Glutamatergic neuron (in vitro differentiated cells): ENCODE results near the gene NT5C2. TPM values are rescaled to one million over a fixed set of nuclear protein-coding genes. Genes with fewer than 3 reads are reported as not detected.
A peak's percentile ranks its signal among the peaks of the same experiment; 100 is the strongest.
"Not testable (repeated sequence)": the region's sequence is repeated elsewhere in the genome, so short reads cannot be mapped to it uniquely, and the experiment has no call there.

Experiments
- DNase-seq: peaks from one replicate; pipeline ENCODE4 v3.0.0; 2022
- H3K27ac Mint-ChIP-seq: one replicate; pipeline ENCODE4 v1.8.0; 2020; ENCODE audit warnings: mild to moderate bottlenecking, mixed read lengths, inconsistent platforms; ENCODE audit not compliant: unreplicated experiment
- H3K27me3 Mint-ChIP-seq: one replicate; pipeline ENCODE4 v1.8.0; 2020; ENCODE audit warnings: mild to moderate bottlenecking, moderate library complexity, mixed read lengths, inconsistent platforms; ENCODE audit not compliant: unreplicated experiment
- H3K36me3 Mint-ChIP-seq: one replicate; pipeline ENCODE4 v1.8.0; 2020; ENCODE audit warnings: mild to moderate bottlenecking, mixed read lengths, inconsistent platforms; ENCODE audit not compliant: unreplicated experiment
- H3K4me1 Mint-ChIP-seq: one replicate; pipeline ENCODE4 v1.8.0; 2020; ENCODE audit warnings: mild to moderate bottlenecking, low read depth, mixed read lengths, inconsistent platforms; ENCODE audit not compliant: unreplicated experiment
- H3K4me3 Mint-ChIP-seq: one replicate; pipeline ENCODE4 v1.8.0; 2020; ENCODE audit warnings: mild to moderate bottlenecking, mixed read lengths, inconsistent platforms; ENCODE audit not compliant: unreplicated experiment
- H3K9me3 Mint-ChIP-seq: one replicate; pipeline ENCODE4 v1.8.0; 2020; ENCODE audit warnings: mild to moderate bottlenecking, moderate library complexity, mixed read lengths, inconsistent platforms; ENCODE audit not compliant: unreplicated experiment
- CTCF ChIP-seq: fragments of 200-600 bp; sonication (generic); IDR thresholded peaks from one replicate; pipeline ENCODE4 v1.5.0; 2021; ENCODE audit not compliant: partially characterized antibody, unreplicated experiment
- total RNA-seq: library from RNA; stranded (reverse); fragmentation: NEBNext Ultra II Directional; extraction: Animal tissue kit (Norgen Biotek cat#: 25700); gene quantifications from one replicate; pipeline ENCODE4 v1.2.1, GENCODE V29; 2021; ENCODE audit not compliant: unreplicated experiment

Gene NT5C2
- total RNA-seq, 1 donor from 2014 or later = 68.5 TPM

GRCh38 chr10:103192451-103193106 lies 493 bp downstream of the NT5C2 start:
- Mint-ChIP-seq H3K27me3 (peaks cover 10% of the 10 kb centered on the region), H3K4me1 (peaks cover 9% of the 10 kb centered on the region), H3K4me3 (peak overlapping the region; percentile 98), H3K9me3 (peaks cover 2% of the 10 kb centered on the region), H3K36me3 (no peaks in the 10 kb centered on the region), H3K27ac (peak overlapping the region; percentile 95)
- TF ChIP-seq CTCF = no peak
- DNase-seq = peak; percentile 71

DNA sequence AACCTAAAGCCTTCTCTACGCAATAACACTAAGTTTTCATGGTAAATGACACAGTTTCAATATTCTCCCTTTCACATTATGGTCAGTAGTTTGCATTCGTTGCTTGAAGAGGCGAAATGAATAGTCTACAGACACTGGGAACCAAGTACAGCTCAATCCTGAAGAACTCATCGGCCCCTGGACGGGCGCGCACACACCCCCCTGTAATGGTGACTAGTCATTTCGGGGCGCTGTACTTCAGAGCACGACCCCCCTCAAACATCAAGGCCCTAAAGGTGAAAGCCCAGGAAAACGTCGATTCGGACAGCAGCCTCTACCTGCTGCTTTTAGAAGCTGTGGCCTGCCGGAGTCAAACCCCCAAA lies 1.0 kb downstream of the NT5C2 start:
- peaks cover 10% of the 10 kb centered on the region for H3K27me3 Mint-ChIP-seq
- peak overlapping the region; percentile 98 for H3K4me3 Mint-ChIP-seq
- peaks cover 2% of the 10 kb centered on the region for H3K9me3 Mint-ChIP-seq
- H3K27ac Mint-ChIP-seq = peak overlapping the region; percentile 95
- peaks cover 9% of the 10 kb centered on the region for H3K4me1 Mint-ChIP-seq
- no peaks in the 10 kb centered on the region for H3K36me3 Mint-ChIP-seq
- DNase-seq = no peak
- no peak for TF ChIP-seq CTCF

DNA sequence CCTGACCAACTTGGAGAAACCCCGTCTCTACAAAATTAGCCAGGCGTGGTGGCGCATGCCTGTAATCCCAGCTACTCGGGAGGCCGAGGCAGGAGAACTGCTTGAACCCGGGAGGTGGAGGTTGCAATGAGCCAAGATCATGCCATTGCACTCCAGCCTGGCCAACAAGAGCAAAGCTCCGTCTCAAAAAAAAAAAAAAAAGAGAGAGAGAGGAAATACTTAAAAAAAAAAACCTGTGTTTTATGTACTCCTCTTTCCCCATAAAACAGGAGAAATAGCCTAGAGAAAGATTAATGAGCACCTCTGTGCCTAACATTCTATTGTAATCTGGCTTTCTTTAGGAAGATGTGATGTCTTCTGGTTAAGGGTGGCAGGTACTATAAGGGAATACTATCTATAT lies 1.9 kb downstream of the NT5C2 start:
- not testable (repeated sequence) for H3K4me1 Mint-ChIP-seq, H3K9me3 Mint-ChIP-seq, DNase-seq, H3K36me3 Mint-ChIP-seq, H3K27ac Mint-ChIP-seq
- peaks cover 10% of the 10 kb centered on the region for H3K27me3 Mint-ChIP-seq
- peak overlapping the region; percentile 98 for H3K4me3 Mint-ChIP-seq

DNA sequence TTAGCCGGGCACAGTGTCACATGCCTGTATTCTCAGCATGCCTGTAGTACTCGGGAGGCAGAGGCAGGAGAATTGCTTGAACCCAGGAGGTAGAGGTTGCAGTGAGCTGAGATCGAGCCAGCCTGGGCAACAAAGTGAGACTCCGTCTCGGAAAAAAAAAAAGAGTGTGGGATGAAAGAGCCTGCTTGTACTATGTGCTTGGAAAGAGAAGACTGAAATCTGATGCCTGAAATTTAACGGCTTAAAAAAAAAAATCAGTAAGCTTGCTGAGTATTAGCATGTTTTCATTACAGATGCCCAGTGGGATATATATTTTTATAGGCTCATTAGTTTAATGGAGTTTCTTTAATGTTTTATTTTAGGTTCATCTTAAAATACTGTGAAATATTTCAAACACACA lies 4.2 kb downstream of the NT5C2 start:
- DNase-seq = no peak
- Mint-ChIP-seq H3K27ac (no peak overlapping the region), H3K9me3 (no peaks in the 10 kb centered on the region), H3K27me3 (peaks cover 8% of the 10 kb centered on the region), H3K4me3 (no peak overlapping the region), H3K4me1 (peaks cover 7% of the 10 kb centered on the region), H3K36me3 (no peaks in the 10 kb centered on the region)
- no peak for TF ChIP-seq CTCF

DNA sequence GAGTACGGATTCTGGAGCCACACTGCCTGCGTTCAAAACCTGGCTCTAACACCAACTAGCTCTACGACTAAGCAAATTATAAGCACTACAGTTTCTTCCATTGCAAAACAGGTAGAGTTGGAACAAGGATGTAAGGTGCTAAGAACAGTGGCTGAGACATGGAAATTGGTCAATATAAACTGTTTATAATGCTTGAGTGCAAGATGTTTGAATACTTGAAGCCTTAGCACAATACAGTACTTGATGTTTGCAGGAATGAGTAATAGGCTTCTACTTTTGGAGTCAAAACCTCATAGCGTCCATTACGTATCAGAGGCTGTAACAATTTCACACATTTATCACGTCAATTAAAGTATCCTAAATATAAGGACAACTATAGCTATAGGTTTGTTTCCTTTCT lies 6.9 kb downstream of the NT5C2 start:
- TF ChIP-seq CTCF = no peak
- no peaks in the 10 kb centered on the region for H3K36me3 Mint-ChIP-seq
- no peaks in the 10 kb centered on the region for H3K9me3 Mint-ChIP-seq
- H3K4me3 Mint-ChIP-seq = no peak overlapping the region
- no peak for DNase-seq
- H3K4me1 Mint-ChIP-seq = peaks cover 5% of the 10 kb centered on the region
- H3K27ac Mint-ChIP-seq = no peak overlapping the region
- H3K27me3 Mint-ChIP-seq = no peaks in the 10 kb centered on the region

DNA sequence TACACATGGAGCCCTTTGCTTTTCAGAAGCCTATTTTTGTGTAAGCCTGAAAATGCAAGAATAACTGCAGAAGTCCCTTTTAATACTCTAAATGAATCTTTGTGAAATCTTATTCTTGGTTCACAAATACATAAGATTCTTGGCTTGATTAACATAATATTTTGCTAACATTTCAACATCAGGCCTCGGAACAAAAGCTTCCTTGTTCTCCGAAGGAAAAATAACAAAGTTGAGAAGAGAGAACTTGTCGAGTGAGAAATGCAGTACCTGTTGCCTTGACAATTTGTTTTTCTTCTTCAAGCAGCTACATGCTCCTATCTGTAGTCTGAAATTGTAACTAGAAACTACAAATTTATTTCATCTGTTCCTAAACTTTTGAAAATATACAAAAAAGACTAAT lies 8.5 kb downstream of the NT5C2 start:
- no peak overlapping the region for H3K27ac Mint-ChIP-seq
- peaks cover 1% of the 10 kb centered on the region for H3K4me1 Mint-ChIP-seq
- no peak for TF ChIP-seq CTCF
- H3K4me3 Mint-ChIP-seq = no peak overlapping the region
- no peak for DNase-seq
- no peaks in the 10 kb centered on the region for H3K36me3 Mint-ChIP-seq
- no peaks in the 10 kb centered on the region for H3K9me3 Mint-ChIP-seq
- H3K27me3 Mint-ChIP-seq = no peaks in the 10 kb centered on the region

GRCh38 chr10:103183991-103184451 lies 9.1 kb downstream of the NT5C2 start:
- H3K27me3 Mint-ChIP-seq, H3K4me1 Mint-ChIP-seq, H3K9me3 Mint-ChIP-seq, H3K4me3 Mint-ChIP-seq, H3K36me3 Mint-ChIP-seq, DNase-seq, H3K27ac Mint-ChIP-seq: not testable (repeated sequence)
